ENCODE measurements around the gene GSE1.

Gene GSE1

DNA sequence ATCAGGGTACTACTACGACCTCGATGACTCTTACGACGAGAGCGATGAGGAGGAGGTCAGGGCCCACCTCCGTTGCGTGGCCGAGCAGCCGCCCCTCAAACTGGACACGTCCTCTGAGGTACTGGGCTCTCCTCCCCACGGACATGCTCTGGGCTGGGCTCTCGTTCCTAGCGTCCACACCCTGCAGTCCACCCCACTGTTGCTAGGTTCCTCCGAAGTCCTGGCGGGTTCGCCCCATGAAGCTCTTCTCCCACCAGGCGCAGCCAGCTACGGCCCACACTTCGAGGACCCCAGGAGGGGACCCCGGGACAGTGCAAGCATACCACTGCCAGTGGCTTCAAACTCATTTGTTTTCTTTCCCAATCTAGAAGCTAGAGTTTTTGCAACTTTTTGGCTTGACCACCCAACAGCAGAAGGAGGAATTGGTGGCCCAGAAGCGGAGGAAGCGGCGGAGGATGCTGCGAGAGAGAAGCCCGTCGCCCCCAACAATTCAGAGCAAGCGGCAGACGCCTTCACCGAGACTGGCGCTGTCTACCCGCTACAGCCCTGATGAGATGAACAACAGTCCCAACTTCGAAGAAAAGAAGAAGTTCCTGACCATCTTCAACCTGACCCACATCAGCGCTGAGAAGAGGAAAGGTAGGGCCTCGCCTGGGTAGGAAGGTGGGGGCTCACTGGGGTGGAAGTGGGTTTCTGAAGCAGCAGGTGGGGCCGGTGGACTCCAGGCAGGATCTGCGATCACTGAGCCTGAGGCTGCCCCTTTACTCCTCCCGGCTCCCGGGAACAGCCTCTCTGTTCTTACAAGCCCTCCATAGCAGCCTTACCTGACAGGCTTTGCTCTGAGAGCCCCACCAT, 50.1 kb downstream of the GSE1 start:
- no peak overlapping the region for H3K4me3 ChIP-seq (ENCODE audit: low read length)
- H3K9me3 ChIP-seq (ENCODE audit: control insufficient read depth, insufficient read depth, low read length): no peaks in the 10 kb centered on the region
- no peaks in the 10 kb centered on the region for H3K27me3 ChIP-seq (ENCODE audit: control insufficient read depth, low read length)
- peaks cover 89% of the 10 kb centered on the region for H3K36me3 ChIP-seq (ENCODE audit: control insufficient read depth, low read length)
- no peaks in the 10 kb centered on the region for H3F3A ChIP-seq (ENCODE audit: control insufficient read depth, insufficient read depth)
- no peak for TF ChIP-seq EZH2phosphoT487 (IDR thresholded peaks at IDR 0.05; ENCODE audit: borderline replicate concordance, low read length)
- no peak for TF ChIP-seq CTCF (IDR thresholded peaks at IDR 0.05; ENCODE audit: low read depth, low read length, poor library complexity, severe bottlenecking)
- H3K79me2 ChIP-seq (ENCODE audit: control insufficient read depth, low read length): no peaks in the 10 kb centered on the region
- H3K4me2 ChIP-seq (ENCODE audit: low read length): no peak overlapping the region
- no peaks in the 10 kb centered on the region for H3K4me1 ChIP-seq (ENCODE audit: control insufficient read depth, low read length)
- H4K20me1 ChIP-seq (ENCODE audit: control insufficient read depth, insufficient read depth, low read depth, low read length): peaks cover 3% of the 10 kb centered on the region; the same call in 1 of the 2 replicates
- H3K27ac ChIP-seq (ENCODE audit: low read depth, low read length): no peak overlapping the region
- H3K9me2 ChIP-seq (replicated peaks; ENCODE audit: control insufficient read depth, low read length): no peaks in the 10 kb centered on the region

GRCh38 chr16:85663891-85664321, 50.8 kb downstream of the GSE1 start:
- Histone ChIP-seq H3K4me3 (ENCODE audit: low read length) (no peak overlapping the region), H3K27ac (ENCODE audit: low read depth, low read length) (no peak overlapping the region), H3K9me3 (ENCODE audit: control insufficient read depth, insufficient read depth, low read length) (no peaks in the 10 kb centered on the region), H3F3A (ENCODE audit: control insufficient read depth, insufficient read depth) (no peaks in the 10 kb centered on the region), H3K79me2 (ENCODE audit: control insufficient read depth, low read length) (no peaks in the 10 kb centered on the region), H3K27me3 (ENCODE audit: control insufficient read depth, low read length) (no peaks in the 10 kb centered on the region), H3K9me2 (replicated peaks; ENCODE audit: control insufficient read depth, low read length) (no peaks in the 10 kb centered on the region), H3K36me3 (ENCODE audit: control insufficient read depth, low read length) (peaks cover 89% of the 10 kb centered on the region), H3K4me1 (ENCODE audit: control insufficient read depth, low read length) (no peaks in the 10 kb centered on the region), H3K4me2 (ENCODE audit: low read length) (no peak overlapping the region), H4K20me1 (ENCODE audit: control insufficient read depth, insufficient read depth, low read depth, low read length) (peaks cover 3% of the 10 kb centered on the region; the same call in 1 of the 2 replicates)
- TF ChIP-seq CTCF (IDR thresholded peaks at IDR 0.05; ENCODE audit: low read depth, low read length, poor library complexity, severe bottlenecking): no peak
- no peak for TF ChIP-seq EZH2phosphoT487 (IDR thresholded peaks at IDR 0.05; ENCODE audit: borderline replicate concordance, low read length)

GRCh38 chr16:85664580-85665372, 51.7 kb downstream of the GSE1 start:
- no peak overlapping the region for H3K27ac ChIP-seq (ENCODE audit: low read depth, low read length)
- peaks cover 3% of the 10 kb centered on the region; the same call in 1 of the 2 replicates for H4K20me1 ChIP-seq (ENCODE audit: control insufficient read depth, insufficient read depth, low read depth, low read length)
- TF ChIP-seq CTCF (IDR thresholded peaks at IDR 0.05; ENCODE audit: low read depth, low read length, poor library complexity, severe bottlenecking) (no peak), EZH2phosphoT487 (IDR thresholded peaks at IDR 0.05; ENCODE audit: borderline replicate concordance, low read length) (no peak)
- H3K79me2 ChIP-seq (ENCODE audit: control insufficient read depth, low read length): no peaks in the 10 kb centered on the region
- no peak overlapping the region for H3K4me3 ChIP-seq (ENCODE audit: low read length)
- H3F3A ChIP-seq (ENCODE audit: control insufficient read depth, insufficient read depth): no peaks in the 10 kb centered on the region
- no peaks in the 10 kb centered on the region for H3K27me3 ChIP-seq (ENCODE audit: control insufficient read depth, low read length)
- peaks cover 89% of the 10 kb centered on the region for H3K36me3 ChIP-seq (ENCODE audit: control insufficient read depth, low read length)
- no peak overlapping the region for H3K4me2 ChIP-seq (ENCODE audit: low read length)
- H3K9me2 ChIP-seq (replicated peaks; ENCODE audit: control insufficient read depth, low read length): no peaks in the 10 kb centered on the region
- H3K4me1 ChIP-seq (ENCODE audit: control insufficient read depth, low read length): no peaks in the 10 kb centered on the region
- no peaks in the 10 kb centered on the region for H3K9me3 ChIP-seq (ENCODE audit: control insufficient read depth, insufficient read depth, low read length)

Measured in DOHH2 (cell line).